NCI-H524 treated with DMSO at 0.1 percent for 48 hours (cell line): Measurements from ENCODE around the gene SLITRK3.
A peak's percentile ranks its signal among the peaks of the same experiment; 100 is the strongest.

Experiments
- DNase-seq: peaks from one replicate; lab custom pipeline; 2025; lab: John Stamatoyannopoulos, UW

Gene SLITRK3, protein sequence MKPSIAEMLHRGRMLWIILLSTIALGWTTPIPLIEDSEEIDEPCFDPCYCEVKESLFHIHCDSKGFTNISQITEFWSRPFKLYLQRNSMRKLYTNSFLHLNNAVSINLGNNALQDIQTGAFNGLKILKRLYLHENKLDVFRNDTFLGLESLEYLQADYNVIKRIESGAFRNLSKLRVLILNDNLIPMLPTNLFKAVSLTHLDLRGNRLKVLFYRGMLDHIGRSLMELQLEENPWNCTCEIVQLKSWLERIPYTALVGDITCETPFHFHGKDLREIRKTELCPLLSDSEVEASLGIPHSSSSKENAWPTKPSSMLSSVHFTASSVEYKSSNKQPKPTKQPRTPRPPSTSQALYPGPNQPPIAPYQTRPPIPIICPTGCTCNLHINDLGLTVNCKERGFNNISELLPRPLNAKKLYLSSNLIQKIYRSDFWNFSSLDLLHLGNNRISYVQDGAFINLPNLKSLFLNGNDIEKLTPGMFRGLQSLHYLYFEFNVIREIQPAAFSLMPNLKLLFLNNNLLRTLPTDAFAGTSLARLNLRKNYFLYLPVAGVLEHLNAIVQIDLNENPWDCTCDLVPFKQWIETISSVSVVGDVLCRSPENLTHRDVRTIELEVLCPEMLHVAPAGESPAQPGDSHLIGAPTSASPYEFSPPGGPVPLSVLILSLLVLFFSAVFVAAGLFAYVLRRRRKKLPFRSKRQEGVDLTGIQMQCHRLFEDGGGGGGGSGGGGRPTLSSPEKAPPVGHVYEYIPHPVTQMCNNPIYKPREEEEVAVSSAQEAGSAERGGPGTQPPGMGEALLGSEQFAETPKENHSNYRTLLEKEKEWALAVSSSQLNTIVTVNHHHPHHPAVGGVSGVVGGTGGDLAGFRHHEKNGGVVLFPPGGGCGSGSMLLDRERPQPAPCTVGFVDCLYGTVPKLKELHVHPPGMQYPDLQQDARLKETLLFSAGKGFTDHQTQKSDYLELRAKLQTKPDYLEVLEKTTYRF

DNA sequence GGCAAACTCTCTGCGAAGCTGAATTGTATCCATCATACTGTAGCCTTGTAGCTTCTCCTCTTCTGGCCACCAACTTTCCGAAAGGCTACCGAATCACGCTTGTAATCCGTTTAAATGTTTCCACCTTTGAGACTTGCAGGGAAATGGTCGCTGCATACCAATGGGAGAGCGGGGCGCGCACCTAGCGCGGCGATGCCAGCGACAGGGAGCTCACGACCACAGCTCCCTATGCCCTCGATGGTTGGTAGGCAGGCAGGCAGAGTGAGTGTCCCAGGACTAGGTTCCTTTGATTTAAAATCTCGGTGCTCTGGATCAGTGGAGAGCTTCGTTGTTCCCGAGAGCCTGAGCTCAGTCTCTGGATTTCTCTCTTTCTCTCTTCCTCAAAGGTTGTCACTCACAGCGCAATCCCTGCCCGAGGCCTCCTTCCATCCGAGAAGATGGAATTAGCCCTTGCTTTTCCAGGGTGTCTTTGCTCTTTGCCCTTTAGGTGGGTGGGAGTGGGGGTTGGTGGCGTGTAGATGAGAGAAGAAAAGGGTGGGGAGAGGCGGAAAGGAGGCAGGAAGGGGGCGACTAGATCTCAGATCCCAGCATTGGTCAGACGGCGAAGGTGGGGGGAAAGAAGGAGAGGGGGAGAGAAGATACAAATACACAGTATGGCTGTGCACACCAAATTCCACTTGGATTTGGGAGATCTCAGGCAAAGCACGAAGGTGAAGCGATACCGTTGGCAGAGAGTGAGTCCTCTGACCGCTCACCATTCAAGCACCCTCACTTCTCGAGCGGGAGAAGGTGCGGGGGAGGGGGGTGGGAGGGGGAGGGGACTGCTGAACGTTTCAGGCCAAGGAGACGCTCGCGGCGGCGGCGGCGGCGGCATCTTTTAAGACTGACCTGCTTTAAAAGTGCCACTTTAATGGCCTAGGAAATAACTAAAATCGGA lies at the start of gene SLITRK3:
SLITRK3 (minus strand) TSS at position 745 of the 937 bp plus-strand sequence. CDS start 5,554 bp downstream, outside the sequence.
- DNase-seq, result no peak

DNA sequence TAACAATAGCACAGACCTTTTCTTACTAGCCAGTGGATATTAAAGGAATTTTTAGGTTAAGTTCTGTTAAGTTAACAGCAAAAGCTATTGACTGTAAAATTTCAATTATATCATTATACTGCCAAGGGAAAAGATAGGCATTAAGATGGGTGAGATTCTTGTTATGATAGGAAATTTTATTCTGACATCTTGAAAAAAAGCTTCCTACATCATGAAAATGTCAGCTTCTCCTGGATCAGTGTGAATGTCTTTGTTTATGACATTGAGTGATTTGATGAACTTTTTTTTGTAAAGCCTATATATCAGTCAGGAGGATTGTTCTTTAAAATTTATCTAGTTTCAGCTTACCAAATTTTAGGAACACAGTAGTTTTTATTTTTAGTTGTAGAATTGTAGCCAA lies 47.4 kb upstream of the SLITRK3 start:
- no peak for DNase-seq

DNA sequence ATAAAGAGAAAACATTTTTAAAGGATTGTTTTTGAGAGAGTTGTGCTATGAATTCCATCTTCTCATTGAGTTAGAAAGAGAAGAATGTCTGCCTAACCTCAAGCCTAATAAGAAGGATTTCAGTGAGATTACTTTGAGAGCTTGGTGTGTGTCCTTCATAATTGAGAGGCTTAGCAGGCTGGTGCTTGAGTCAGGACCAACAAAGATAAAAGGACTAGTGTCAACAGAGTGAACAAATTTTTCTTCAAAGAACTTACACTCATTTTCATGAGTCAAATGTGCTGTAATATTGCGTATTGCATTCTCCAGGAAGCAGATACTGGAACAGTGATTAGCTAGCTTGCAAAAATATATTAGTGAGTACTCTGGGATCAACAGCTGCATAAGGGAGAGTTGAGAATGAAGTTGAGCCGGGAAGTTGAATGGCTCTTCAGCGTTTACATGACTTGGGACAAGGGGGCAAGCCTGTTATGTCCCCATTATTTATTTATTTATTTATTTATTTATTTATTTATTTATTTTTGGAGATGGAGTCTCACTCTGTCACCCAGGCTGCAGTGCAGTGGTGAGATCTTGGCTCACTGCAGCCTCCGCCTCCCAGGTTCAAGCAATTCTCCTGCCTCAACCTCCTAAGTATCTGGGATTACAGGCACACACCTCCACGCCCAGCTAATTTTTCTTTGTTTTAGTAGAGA lies 37.5 kb upstream of the SLITRK3 start:
- DNase-seq, result no peak

DNA sequence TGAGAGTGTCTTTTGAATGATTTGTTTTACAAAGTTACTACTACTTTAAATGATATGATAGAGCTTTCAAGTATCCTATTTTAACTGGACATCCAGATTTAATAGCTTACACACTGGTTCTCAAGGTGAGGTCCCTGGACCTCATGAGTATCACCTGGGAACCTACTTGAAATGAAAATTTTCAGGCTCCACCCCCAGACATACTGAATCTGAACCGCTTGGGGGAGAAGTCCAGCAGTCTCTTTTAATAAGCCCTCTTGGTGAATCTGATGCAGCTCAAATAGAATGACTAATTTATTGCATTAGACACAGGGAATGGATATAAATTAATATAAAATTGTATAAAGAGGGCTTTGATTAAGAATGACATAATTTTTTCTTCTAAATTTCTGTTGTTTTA lies 29.4 kb upstream of the SLITRK3 start:
- DNase-seq, result no peak

DNA sequence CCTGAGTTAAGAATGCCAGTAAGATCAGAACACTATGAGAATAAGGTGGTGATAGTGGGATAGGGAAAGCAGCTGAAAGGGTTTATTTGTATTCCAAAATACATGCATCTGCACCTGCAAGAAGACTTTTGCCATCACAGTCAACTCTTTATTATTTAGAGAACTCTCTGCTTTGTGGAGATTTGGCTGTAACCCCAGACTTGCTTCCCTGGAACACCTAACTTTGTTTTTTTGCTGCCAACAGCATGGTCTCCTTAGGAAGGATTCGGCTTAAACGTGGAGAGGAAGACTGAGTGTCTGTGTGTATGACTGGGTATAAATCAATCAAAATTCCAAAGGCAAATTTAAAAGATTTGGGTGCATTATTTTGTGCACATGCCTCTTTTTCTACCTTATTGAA lies 21.6 kb upstream of the SLITRK3 start:
- no peak for DNase-seq

DNA sequence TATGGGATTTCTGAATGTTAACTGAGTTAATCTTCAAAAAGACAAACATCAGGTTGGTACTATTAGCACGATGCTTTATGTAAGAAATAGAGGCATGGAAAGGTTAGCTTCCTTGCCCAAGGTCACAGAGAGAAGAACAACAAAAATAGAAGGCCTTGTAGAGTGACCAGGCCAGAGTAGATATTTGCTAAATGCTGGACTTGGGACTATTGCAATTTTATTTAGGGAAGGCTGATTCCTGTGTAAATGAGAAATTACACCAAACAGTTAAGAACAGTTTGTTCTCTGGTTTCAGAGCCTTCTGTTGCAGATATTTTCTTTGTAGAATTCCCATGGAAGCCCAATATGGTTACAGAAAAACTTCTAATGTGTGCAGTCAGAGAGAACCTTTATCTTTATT lies 16.4 kb upstream of the SLITRK3 start:
- DNase-seq, result no peak

DNA sequence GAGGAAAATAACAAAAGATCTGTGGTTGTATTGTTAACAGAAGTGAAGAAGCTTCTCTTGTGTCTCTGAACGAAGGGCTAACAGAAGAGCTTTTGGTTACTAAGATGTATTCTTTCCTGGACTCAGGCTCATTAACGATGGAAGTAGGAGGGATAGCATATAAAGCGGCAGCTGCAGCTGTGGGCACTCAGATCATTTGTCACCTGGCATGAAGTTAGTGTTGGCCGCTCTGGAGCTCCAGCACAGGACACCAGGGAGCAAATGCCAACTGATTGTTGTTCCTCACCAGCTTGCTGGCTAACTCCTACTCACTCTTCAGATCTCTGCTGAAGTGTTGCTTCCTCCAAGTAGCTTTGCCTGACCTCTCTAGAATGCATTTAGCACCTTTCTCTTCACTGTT lies 15.5 kb upstream of the SLITRK3 start:
- DNase-seq, result no peak

DNA sequence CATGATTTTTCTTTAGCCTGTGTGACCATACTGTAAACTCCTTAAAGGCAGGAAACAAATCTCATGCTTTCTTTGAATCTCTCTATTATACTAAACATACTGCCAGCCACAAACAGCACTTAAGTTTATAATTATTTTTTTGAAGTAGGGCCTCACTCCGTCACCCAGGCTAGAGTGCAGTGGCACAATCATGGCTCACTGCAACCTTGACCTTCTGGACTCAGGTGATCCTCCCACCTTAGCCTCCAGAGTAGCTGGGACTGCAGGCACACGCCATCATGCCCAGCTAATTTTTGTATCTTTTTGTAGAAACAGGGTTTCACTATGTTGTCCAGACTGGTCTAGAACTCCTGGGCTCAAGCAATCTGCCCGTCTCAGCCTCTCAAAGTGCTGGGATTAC lies 14.5 kb upstream of the SLITRK3 start:
- no peak for DNase-seq

DNA sequence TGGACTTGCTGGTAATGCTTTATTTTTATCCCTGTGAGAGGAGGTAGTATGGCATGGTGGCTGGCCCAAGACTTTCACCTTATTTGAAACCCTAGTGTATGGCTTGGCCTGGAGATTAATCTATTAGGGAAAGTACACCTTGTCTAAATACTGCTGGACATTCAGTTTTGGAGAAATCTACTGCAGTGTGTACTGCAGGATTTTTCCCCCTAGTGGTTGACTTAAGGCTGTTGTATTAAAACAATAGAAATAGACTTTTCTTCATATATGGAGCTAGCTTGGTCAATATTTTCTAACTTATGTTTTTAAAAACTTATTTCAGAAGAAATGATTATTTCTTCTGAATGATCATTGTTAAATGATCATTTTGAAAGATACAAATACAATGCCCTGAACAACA lies 13.9 kb upstream of the SLITRK3 start:
- no peak for DNase-seq

DNA sequence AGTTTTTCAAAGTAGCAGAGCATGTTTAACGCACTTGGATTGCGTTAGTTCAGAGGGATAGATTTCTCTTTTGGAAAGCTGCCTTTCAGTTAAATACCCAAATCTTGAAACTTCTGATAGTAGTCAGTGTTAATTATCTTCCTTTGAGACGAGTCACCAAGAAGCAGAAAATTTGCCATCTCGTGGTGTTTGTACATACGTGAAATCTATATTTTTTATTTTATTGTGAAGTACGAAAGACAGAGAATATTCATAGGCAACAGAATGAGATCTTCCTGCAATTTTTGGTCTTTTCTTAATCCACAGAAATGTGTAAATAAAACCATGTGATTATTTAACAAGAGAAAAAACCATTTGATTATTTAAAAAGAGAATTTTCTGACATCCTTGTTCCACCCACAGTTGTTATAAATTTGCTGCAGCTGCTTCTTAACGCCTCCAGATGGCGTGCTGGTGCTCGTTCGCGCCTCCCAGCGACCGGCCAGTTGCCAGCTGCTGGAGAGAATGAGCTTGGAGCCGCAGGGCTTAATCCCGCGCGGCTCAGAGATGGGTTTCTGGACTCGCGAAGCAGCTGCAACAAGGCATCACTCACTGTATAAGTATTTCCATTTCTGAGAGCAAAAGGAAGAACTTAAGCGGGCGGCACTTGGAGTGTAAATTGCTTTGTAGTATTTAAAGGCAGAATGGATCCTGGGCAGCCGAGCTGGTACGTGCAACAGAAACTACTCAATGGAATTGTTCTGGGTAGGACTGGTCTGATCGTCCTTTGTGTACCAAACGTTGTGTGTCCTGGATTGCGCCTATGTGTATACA lies 10.5 kb upstream of the SLITRK3 start:
- peak; percentile 75 for DNase-seq

DNA sequence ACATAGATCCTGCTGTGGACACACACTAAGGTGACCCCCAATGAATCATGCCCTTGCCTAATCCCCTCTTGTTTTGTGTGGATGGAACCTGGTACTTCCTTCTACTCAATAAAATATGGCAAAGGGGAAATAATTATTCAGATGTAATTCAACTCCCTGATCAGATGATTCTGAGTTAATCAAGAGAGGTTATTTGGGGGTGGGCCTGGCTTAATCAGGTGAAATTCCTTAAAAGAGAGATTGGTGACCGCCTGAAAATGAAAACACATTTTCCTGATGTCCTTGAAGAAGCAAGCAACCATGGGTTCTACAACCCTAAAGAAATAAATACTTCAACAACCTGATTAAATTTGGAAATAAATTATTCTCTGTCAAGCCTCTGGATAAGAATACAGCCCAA lies 8.3 kb upstream of the SLITRK3 start:
- DNase-seq, result no peak

DNA sequence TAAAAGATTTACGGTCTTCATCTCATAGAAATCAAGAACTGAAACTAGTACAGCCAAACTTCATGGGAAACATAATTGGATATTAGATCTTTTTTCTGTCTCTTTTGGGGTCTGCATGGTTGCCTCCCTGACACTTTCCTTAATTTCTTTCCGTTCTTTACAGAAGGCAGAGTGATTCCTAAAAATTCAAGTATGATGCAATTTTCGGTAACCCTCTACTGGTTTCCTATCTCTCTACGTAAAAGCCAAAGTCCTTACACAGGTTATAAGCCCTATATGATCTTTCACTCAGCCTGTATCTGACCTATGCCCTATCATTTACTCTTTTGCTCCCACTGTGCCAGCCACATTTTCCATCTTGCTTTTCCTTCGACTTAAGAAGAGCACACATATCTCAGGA lies 6.8 kb upstream of the SLITRK3 start:
- DNase-seq, result no peak

DNA sequence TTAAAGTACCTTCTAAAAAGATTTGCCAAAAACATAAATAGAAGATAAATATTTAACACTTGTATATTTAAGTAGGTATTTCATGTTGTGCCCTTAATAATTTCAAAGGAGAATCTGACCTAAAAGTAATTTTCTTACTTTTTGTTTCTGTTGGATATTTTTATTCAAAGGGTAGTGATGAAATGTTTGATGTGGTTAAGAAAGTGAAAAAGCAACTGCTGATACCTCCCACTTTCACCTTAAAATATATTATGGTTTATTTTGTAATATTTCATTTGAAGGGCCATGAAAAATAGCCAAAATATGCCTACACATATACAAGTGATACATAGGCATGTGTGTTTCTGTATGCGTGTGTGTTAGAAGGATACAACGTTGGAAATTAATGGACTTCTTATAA lies 5.8 kb upstream of the SLITRK3 start:
- DNase-seq, result no peak

DNA sequence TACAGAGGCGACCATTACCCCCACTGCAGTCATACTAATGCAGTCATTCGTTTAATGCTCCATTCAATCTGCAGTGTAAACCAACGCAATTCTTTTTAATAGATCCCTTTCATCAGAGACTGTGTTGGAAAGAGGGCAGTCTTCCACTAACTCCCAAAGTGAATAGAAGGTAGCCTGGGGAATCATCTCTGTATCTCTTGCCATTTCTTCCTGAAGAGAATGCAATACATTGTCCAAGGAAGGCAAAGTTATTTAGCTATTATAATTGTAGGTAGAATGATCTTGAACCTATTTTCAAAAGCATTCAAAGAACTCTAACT lies 1.3 kb upstream of the SLITRK3 start:
- DNase-seq, result no peak

DNA sequence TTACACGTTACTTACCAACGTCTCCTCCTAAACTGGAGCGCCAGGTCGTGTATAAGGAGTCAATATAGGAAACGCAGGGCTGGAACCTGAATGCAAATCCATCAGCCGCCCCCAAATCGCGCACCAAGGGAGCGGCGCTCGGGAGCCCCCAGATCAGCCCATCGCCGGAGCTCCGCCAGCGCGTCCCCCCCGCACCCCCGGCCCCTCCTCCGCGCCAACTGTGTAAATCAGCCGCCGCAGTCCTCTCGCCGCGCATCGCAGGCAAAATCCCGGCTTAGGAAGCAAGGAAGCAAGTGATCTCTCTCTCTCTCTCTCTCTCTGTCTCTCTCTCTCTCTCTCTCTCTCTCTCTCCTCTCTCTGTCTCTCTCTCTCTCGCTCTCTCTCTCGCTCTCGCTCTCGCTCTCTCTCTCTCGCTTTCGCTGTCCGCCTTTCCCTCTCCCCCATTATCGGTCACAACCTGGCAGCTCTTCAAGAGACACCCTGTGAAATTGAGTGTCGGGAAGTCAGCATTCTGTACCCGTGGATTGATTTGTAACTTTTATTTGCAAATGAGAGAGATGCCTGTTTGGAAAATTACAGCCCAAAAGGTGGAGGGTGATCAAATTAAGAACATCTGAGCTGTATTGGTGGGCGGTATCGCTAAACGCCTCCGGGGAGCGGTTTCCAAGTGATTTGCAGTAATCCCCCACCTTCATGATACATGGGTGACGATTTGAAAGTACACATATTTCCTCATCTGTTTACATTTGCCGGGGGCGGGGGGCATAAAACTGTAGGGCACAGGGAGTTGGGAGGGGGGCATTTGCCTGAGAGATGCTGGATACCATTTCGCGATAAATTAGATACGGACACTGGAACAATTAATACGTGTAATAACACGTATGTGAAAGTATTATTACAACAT lies 645 bp upstream of the SLITRK3 start:
- DNase-seq, result peak; percentile 53

DNA sequence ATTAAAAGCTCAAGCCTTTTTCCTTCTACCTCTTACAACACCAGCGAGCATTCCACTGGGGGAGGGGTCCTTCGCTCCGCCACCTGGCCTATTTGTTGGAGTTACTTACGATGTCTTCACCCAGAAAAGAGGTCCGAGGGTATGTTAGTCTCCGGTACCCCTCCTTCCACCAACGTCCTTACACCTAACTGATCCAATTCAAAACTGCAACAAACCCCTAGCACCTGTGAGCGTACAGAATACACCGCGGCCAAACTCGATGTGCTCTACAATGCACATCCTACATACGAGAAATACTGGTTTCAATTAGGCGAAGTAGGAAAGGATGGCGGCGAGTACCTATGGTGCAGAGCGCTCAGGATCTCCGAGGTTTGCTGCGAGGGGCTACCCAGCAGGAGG lies 944 bp downstream of the SLITRK3 start:
- no peak for DNase-seq

DNA sequence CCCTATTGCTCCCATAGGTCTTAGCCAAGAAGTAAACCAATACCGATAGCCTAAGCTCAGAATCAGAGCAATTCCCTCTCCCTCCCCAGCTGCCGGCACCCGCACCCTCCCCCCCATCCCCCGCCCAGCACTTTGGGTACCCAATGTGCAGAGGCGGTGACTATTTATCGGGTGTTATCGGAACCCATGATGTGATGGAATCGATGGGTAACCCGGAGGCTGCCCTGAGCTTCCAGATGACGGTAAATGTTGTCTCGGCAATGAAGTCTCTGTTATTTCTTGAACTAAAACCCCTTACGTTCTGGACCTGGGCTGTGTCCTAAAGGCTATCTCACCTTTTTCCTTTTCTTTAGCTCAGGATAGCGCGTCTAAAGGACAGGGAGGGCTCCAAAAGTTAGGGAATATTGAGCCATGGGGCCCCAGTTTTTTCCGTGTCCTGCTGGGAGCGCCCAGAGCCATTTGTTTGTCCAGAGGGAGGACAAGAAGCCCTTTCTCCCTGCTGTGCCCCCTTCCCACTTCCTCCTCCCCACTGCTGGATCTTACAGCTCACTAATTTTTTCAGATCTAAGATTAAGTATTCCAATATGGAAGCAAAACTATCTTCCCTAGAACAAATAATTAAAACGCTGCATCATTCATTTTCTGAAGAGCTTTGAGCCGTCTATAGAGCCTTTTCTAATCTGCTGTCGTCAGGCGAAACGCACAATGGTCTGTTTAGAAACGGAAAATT lies 1.5 kb downstream of the SLITRK3 start:
- DNase-seq, result peak; percentile 25

DNA sequence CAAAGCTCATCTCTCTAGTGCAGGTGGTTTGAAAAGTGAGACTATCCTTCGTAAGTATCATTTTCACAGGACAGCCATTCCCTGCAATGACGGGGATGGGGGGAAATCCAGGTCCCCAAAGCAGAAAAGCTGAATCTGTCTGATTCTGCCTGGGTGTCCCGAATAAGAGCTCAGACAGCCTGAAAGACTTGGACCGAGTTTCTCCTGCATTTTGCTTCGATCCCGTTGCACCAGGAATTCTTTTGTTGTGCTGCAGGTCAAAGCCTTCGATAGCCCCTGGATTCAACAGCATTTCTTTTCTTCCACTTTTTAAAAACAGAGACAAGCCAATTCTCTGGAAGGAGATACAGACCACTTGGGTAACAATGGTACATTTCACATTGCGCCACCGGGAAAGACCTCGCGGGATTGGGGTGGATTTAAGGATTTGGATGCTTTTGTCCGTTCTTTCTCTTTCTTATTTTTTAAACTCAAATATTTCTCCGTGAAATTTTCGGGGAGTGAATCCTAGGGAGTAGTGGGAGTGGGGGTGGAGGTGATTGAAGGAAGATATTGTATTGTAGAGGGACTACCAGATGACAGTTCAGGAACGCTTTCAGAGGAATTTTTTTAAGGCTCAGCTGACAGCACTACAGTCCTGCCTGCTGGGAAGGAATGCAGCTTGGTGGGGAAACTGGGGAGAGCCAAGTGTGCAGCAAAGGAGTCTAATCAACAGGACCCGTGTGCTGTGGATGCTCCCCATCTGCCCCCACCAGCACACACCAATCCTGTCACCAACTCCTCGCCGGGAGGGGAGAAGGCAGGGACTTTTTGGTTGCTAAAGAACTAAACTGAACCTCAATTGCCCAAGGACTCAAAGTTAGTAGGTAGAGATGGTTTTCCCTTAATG lies 2.6 kb downstream of the SLITRK3 start:
- DNase-seq, result peak; percentile 29
